Endothelial cell (in vitro differentiated cells): ENCODE data around the gene FTO. TPM values are rescaled to one million over a fixed set of nuclear protein-coding genes. Genes with fewer than 3 reads are reported as not detected.
A peak's percentile ranks its signal among the peaks of the same experiment; 100 is the strongest.

ENCODE experiments used
- DNase-seq: peaks from one replicate; pipeline ENCODE4 v3.0.0; 2021; ENCODE audit warnings: low spot score
- H3K27ac Mint-ChIP-seq: one replicate; pipeline ENCODE4 v1.8.0; 2021; ENCODE audit warnings: mixed read lengths, inconsistent platforms; ENCODE audit not compliant: unreplicated experiment
- H3K27me3 Mint-ChIP-seq: one replicate; pipeline ENCODE4 v1.8.0; 2021; ENCODE audit warnings: mild to moderate bottlenecking, moderate library complexity, mixed read lengths, inconsistent platforms; ENCODE audit not compliant: unreplicated experiment
- H3K36me3 Mint-ChIP-seq: one replicate; pipeline ENCODE4 v1.8.0; 2021; ENCODE audit warnings: mild to moderate bottlenecking, low read depth, mixed read lengths, inconsistent platforms; ENCODE audit not compliant: unreplicated experiment
- H3K4me1 Mint-ChIP-seq: one replicate; pipeline ENCODE4 v1.8.0; 2021; ENCODE audit warnings: mild to moderate bottlenecking, mixed read lengths, inconsistent platforms; ENCODE audit not compliant: unreplicated experiment
- H3K4me3 Mint-ChIP-seq: one replicate; pipeline ENCODE4 v1.8.0; 2021; ENCODE audit warnings: mild to moderate bottlenecking, mixed read lengths, inconsistent platforms; ENCODE audit not compliant: unreplicated experiment
- H3K9me3 Mint-ChIP-seq: one replicate; pipeline ENCODE4 v1.8.0; 2021; ENCODE audit warnings: mixed read lengths, inconsistent platforms; ENCODE audit not compliant: unreplicated experiment
- total RNA-seq: library from RNA; stranded (reverse); fragmentation: NEBNext Ultra II Directional; extraction: Animal tissue kit (Norgen Biotek cat#: 25700); gene quantifications from one replicate; pipeline ENCODE4 v1.2.1, GENCODE V29; 2021; ENCODE audit not compliant: unreplicated experiment
- TF ChIP-seq, protein P1 (sequence below): fragments of 200-600 bp; sonication (generic); IDR thresholded peaks from one replicate; pipeline ENCODE4 v1.5.0; 2021; ENCODE audit warnings: antibody characterized with exemption; ENCODE audit not compliant: unreplicated experiment

The FTO gene
- total RNA-seq, 1 donor from 2014 or later: 83.8 TPM

DNA sequence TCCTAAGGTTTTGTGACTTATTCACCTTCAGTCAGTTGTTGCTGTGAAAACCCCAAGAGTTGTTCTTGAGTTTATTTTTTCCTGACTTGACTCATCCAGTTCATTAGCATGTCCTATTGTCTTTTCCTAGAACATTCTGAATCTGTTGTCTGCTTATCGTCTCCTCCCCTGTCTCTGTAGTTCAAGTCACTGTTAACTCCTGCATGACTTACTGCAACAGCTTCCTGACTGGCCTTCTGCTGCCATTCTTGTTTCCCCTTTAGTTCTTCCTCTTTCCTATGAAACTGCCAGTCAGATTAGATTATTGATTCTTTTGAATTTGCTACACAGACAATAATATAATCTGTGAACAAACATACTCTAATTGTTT lies 161.5 kb downstream of the FTO start:
- peak overlapping the region; percentile 75 for H3K27ac Mint-ChIP-seq
- H3K4me3 Mint-ChIP-seq: no peak overlapping the region
- DNase-seq: no peak
- H3K4me1 Mint-ChIP-seq: peaks cover 23% of the 10 kb centered on the region
- no peaks in the 10 kb centered on the region for H3K36me3 Mint-ChIP-seq
- no peaks in the 10 kb centered on the region for H3K9me3 Mint-ChIP-seq
- H3K27me3 Mint-ChIP-seq: no peaks in the 10 kb centered on the region
- TF ChIP-seq, protein P1, sequence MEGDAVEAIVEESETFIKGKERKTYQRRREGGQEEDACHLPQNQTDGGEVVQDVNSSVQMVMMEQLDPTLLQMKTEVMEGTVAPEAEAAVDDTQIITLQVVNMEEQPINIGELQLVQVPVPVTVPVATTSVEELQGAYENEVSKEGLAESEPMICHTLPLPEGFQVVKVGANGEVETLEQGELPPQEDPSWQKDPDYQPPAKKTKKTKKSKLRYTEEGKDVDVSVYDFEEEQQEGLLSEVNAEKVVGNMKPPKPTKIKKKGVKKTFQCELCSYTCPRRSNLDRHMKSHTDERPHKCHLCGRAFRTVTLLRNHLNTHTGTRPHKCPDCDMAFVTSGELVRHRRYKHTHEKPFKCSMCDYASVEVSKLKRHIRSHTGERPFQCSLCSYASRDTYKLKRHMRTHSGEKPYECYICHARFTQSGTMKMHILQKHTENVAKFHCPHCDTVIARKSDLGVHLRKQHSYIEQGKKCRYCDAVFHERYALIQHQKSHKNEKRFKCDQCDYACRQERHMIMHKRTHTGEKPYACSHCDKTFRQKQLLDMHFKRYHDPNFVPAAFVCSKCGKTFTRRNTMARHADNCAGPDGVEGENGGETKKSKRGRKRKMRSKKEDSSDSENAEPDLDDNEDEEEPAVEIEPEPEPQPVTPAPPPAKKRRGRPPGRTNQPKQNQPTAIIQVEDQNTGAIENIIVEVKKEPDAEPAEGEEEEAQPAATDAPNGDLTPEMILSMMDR: no peak

DNA sequence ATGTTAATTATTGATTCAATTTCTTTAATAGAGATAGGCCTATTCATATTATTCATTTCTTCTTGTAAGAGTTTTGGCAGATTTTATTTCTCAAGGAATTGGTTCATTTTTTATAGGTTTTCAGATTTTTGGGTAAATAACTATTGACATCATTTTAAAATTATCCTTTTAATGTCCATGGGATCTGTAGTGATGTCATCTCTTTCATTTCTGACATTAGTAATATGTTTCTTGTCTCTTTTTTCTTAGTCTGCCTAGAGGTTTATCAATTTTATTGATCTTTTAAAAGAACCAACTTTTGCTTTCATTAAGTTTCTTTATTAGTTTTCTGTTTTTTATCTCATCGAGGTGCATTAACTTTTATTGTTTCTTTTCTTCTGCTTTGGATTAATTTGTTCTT lies 162.6 kb downstream of the FTO start:
- Mint-ChIP-seq H3K4me3 (no peak overlapping the region), H3K9me3 (no peaks in the 10 kb centered on the region), H3K4me1 (peaks cover 23% of the 10 kb centered on the region), H3K27me3 (no peaks in the 10 kb centered on the region), H3K27ac (no peak overlapping the region), H3K36me3 (no peaks in the 10 kb centered on the region)
- TF ChIP-seq, protein P1: no peak
- DNase-seq: no peak

DNA sequence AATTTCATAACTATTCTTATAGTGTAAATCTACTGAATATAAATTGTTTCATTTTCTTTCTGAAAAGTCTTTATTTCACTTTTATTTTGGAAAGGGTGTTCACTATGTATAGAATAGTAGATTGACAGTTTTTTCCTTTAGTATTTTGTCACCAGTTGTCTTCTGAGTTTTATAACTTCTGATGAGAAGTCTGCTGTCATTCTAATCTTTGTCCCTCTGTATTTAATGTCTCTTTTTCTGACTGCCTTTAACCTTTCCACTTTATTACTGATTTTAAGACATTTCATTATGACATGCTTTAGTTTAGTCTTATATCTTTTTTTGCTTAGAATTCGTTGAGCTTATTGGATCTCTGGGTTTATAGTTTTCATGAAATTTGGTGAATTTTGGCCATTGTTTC lies 166.9 kb downstream of the FTO start:
- Mint-ChIP-seq H3K9me3 (no peaks in the 10 kb centered on the region), H3K4me1 (peaks cover 2% of the 10 kb centered on the region), H3K4me3 (no peak overlapping the region), H3K36me3 (peaks cover 5% of the 10 kb centered on the region), H3K27ac (no peak overlapping the region), H3K27me3 (peaks cover 1% of the 10 kb centered on the region)
- no peak for DNase-seq
- TF ChIP-seq, protein P1: no peak

DNA sequence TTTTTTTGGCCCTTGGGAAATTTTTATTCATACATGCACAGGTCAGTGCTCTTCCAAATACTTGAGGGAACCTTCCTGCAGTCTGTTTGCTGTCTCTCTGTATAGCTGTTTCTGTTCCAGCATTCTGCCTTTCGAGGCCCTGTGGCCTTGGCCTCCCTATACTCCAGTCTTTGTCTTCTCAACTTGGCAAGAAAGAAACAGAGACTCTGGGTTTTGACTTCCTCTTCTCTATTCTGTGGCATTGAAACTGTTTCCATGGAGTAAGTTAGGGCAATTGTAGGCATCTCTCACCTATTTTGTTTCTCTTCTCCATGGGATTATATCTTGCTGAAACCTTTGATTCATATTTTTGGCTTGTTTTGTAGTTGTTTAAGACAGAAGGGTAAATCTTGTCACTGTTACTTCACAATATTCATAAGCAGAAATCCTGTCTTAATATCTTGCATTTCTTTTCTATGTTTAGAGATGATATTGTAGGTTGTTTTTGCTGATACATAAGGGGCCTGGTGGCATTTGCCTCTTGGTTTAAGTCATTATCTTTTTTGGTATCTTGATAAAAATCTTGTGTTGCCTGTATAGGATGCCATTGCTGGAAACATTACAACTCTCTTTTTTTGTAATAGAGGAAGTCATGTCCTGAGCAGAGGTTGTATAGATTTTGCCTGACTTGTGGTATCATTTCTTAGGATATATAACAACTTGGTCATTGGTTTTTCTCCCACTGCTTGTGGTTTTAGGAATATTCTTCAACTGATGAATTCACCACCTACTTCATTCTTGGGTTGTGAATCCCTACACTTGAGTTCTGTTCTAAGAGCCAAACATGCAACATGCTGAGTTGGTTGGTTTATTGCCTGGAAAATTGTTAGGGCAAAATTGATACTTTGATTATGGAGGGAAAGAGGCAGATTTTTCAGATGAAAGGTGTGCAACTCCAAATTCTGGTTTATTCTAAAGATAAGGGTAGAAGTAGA lies 168.6 kb downstream of the FTO start:
- H3K27me3 Mint-ChIP-seq: peaks cover 4% of the 10 kb centered on the region
- H3K36me3 Mint-ChIP-seq: peaks cover 5% of the 10 kb centered on the region
- no peak for DNase-seq
- TF ChIP-seq, protein P1: no peak
- H3K4me3 Mint-ChIP-seq: peak overlapping the region; percentile 10
- H3K4me1 Mint-ChIP-seq: peaks cover 2% of the 10 kb centered on the region
- no peaks in the 10 kb centered on the region for H3K9me3 Mint-ChIP-seq
- H3K27ac Mint-ChIP-seq: no peak overlapping the region

DNA sequence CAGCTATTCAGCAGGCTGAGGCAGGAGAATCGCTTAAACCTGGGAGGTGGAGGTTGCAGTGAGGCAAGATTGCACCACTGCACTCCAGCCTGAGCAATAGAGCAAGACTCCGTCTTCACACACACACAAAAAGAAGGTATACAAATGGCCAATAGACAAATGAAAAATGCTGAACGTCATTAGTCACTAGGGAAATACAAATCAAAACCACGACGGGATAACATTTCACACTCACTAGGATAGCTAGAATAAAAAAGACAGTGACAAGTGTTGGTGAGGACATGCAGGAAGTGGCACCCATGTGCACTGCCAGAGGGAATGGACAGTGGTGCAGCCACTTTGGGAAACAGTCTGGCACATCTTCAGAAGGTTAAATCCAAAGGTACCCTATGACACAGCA lies 172.9 kb downstream of the FTO start:
- Mint-ChIP-seq H3K4me3 (no peak overlapping the region), H3K27me3 (peaks cover 4% of the 10 kb centered on the region), H3K36me3 (peaks cover 10% of the 10 kb centered on the region), H3K4me1 (peaks cover 2% of the 10 kb centered on the region), H3K9me3 (no peaks in the 10 kb centered on the region), H3K27ac (no peak overlapping the region)
- no peak for DNase-seq
- TF ChIP-seq, protein P1: no peak
